Bronchus fibroblast of lung (primary cell): ENCODE data around the gene ZNF772. TPM values are rescaled to one million over a fixed set of nuclear protein-coding genes. Genes with fewer than 3 reads are reported as not detected.

Source experiments
- total RNA-seq: library from RNA; depleted of rRNA; stranded (reverse); fragments of >200 nt; gene quantifications from 2 replicates; pipeline ENCODE4 v1.2.3, GENCODE V29; 2015

ZNF772 gene
- 8.2 TPM in 2 replicates for total RNA-seq

DNA sequence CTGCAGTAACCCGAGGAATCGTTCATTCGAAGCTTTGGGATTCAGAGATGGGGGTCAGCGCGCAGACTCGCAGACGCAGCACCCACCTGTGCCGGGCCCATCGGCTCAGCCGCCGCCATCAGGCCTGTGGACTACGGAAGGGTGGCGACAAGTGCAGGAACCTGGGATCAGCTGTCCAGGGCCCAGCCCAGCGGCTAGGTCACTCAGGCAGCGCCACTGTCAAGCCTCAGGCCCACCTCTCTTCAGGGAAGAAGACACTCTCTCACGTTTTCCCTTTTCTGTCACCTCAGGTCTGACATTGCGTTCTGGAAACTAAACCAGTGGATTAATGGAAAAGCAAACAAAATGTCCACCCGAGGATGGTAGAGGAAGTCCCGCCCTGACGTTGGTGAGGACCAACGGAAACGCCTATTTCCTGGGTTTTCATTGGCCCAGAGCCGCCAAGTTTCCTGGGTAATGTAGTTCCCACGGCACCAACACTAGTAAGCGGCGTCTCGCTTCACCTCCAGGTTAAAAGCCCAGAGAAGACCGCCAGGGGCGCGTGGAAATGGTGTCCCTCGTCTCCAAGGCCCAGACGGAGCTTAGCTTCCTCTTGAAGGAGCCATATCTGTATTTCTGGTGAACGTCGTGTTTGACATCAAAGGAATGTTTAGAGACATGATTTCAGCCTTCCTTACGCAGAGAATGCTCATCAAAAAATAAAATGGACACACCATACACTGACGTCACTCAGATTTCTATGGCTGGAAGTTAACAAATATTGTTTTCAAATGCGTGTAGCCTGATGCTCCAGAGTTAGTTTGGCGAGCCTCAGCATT is at the start of gene ZNF772:
Gene ZNF772 (minus strand): TSS at position 376 of the 818 bp plus-strand sequence. CDS start 257 bp downstream, at position 119.

DNA sequence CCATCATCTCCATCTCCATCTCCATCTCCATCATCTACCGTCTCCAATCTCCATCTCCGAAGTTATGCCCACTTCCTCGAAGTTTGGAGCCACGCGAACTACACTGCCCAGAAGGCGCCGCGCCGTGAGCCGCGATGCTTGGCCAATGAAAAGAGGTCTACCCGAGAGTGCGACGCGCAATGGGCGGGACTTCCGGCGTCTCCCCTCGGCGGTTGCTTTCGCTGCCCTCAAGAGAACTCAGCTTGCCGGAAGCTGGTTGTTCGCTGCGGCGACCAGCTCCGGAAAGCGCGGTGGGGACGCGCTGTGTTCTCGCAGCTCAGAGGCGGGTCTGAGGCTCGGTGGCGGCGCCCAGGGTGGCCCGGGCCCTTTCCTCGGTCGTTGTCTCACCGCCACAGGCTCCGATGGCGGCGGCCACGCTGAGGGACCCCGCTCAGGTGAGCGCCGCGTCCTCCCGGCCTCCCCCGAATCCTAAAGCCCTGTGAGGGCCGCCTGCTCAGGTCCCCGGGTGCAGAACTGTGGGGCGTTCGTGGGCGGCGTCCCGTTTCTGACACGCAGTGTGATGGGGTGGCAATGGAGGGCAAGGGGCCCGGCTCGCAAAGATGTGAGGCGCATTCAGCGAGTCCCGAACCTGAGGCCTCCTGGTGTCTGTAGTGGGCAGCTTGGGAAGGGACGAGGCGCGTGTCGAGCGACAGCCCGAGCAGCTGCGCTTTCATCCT is 22.5 kb upstream of the ZNF772 start, which contains the start of gene ZNF773:
Gene ZNF773 (plus strand): TSS at position 259 of the 716 bp plus-strand sequence. CDS start 143 bp downstream, at position 402.

DNA sequence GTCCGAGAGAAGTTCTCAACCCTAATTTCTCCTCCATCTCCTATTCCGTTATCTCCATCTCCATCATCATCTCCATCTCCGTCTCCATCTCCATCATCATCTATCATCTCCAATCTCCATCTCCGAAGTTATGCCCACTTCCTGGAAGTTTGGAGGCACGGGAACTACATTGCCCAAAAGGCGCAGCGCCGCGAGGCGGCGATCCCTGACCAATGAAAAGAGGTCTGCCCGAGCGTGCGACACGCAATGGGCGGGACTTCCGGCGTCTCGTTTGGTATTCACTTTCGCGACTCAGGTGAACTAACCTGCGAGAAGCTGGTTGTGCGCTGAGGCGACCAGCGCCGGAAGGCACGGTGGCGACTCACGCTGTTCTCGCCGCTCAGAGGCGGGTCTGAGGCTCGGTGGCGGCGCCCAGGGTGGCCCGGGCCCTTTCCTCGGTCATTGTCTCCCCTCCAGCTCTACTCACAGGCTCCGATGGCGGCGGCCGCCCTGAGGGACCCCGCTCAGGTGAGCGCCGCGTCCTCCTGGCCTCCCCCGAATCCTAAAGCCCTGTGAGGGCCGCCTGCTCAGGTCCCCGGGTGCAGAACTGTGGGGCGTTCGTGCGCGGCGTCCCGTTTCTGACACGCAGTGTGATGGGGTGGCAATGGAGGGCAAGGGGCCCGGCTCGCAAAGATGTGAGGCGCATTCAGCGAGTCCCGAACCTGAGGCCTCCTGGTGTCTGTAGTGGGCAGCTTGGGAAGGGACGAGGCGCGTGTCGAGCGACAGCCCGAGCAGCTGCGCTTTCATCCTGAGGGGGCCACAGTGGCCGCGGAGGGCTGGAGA is 10.3 kb upstream of the ZNF772 start, which contains the start of gene ZNF419:
Gene ZNF419 (plus strand): TSS at position 274 of the 822 bp plus-strand sequence. CDS start 201 bp downstream, at position 475.

DNA sequence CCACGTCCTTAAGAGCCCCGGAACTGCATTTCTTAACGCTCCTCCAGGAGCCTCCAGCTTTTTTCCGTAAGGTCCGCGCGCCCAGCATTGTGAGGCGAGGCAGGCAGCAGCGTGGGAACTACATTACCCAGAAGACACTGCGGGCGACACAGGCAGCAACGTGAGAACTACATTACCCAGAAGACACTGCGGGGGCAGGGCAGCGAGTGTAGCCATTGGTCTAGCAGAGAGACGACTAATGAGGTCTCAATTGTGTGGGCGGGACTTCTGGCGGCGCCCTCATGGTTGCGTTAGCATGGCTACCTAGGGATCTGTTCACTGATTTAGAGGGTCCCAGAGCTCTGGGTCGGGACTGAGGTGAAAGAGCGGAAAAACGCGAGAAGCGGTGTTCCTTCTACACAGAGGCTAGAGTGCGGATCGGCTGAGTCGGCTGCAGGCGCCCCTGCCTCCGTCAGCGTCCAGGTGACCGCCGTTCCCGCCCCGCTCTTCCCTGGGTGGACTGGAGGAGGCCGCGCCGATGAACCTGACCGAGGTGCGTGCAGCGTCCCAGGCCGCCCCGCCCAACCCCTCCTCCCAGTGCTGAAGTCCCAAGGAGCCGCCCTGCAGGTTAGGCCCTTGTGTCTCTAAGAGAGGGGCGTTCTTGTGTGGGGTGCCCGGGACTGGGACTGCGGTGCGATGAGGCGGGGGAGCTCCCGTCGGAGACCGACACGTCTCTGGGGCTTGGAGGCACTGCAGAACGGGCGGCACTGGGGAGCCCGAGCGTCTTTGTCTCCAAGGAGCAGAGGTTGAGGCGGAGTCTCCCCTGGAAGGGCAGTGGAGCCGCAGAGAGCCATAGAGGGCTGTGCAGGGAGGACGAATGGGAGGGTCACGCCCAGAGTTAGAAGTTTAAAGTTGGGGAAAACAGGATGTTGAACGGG is 42.0 kb downstream of the ZNF772 start, which contains the start of gene ZNF749:
Gene ZNF749 (plus strand): TSS at position 264 of the 917 bp plus-strand sequence. CDS start 254 bp downstream, at position 518.

Other genes with a start within 250 kb of the ZNF772 start
- gene AURKC, start 246.5 kb downstream of the ZNF772 start, total RNA-seq = 0.84 and 1.5 TPM in 2 replicates
- 4.5 and 5.2 TPM in 2 replicates for gene ZNF805, start 236.9 kb downstream of the ZNF772 start, total RNA-seq
- 10.3 and 13.4 TPM in 2 replicates for gene ZNF460, start 197.1 kb downstream of the ZNF772 start, total RNA-seq
- gene ZNF543, start 157.1 kb downstream of the ZNF772 start, total RNA-seq = 3.6 and 3.7 TPM in 2 replicates
- 4.9 TPM in 2 replicates for gene ZNF304, start 126.3 kb downstream of the ZNF772 start, total RNA-seq
- 15.3 and 16.9 TPM in 2 replicates for gene TRAPPC2B, start 114.0 kb downstream of the ZNF772 start, total RNA-seq
- 0.59 and 1.2 TPM in 2 replicates for gene ZNF547, start 114.0 kb downstream of the ZNF772 start, total RNA-seq
- 7.1 and 9.1 TPM in 2 replicates for gene ZNF548, start 87.7 kb downstream of the ZNF772 start, total RNA-seq
- 3.4 and 4.7 TPM in 2 replicates for gene ZNF17, start 66.4 kb downstream of the ZNF772 start, total RNA-seq
- gene ZNF749, start 42.2 kb downstream of the ZNF772 start, total RNA-seq = 9.4 and 12.6 TPM in 2 replicates
- gene VN1R1, start 20.4 kb downstream of the ZNF772 start, total RNA-seq = 0.15 TPM in 1 of 2 replicates, not detected in the other
- gene ZNF419, start 10.2 kb upstream of the ZNF772 start, total RNA-seq = 7.7 and 15.5 TPM in 2 replicates
- gene ZNF773, start 22.4 kb upstream of the ZNF772 start, total RNA-seq = 11.6 and 12.4 TPM in 2 replicates
- 2.5 and 3.9 TPM in 2 replicates for gene ZNF549, start 49.8 kb upstream of the ZNF772 start, total RNA-seq
- 3.6 and 4.9 TPM in 2 replicates for gene ZNF550, start 82.3 kb upstream of the ZNF772 start, total RNA-seq
- gene ZNF416, start 101.3 kb upstream of the ZNF772 start, total RNA-seq = 2.7 TPM in 2 replicates
- gene ZIK1, start 106.6 kb upstream of the ZNF772 start, total RNA-seq = 4.2 and 4.7 TPM in 2 replicates
- gene ZNF530, start 122.3 kb upstream of the ZNF772 start, total RNA-seq = 5.8 and 9.1 TPM in 2 replicates
- 8.4 and 9.1 TPM in 2 replicates for gene ZNF134, start 136.7 kb upstream of the ZNF772 start, total RNA-seq
- 3.4 and 3.9 TPM in 2 replicates for gene ZNF211, start 155.6 kb upstream of the ZNF772 start, total RNA-seq
- not detected in 2 replicates for gene ZSCAN4, start 191.4 kb upstream of the ZNF772 start, total RNA-seq
- 4.0 and 6.8 TPM in 2 replicates for gene ZNF551, start 204.4 kb upstream of the ZNF772 start, total RNA-seq
- gene ZNF154, start 231.6 kb upstream of the ZNF772 start, total RNA-seq = 1.0 and 1.3 TPM in 2 replicates